HG02763 (cell line): Measurements from ENCODE around the gene GRIA3.
"Not testable (repeated sequence)": the region's sequence is repeated elsewhere in the genome, so short reads cannot be mapped to it uniquely, and the experiment has no call there.

ENCODE experiments used
- ATAC-seq: cut with Tn5 transposase; IDR thresholded peaks from one replicate; pipeline ENCODE4 v1.9.1; 2021; ENCODE audit warnings: mild to moderate bottlenecking, moderate library complexity; ENCODE audit not compliant: unreplicated experiment

The GRIA3 gene

GRCh38 chrX:123513585-123514278 is 329.7 kb downstream of the GRIA3 start:
- no peak for ATAC-seq

GRCh38 chrX:123514279-123514640 is 330.2 kb downstream of the GRIA3 start:
- ATAC-seq: not testable (repeated sequence)

- ATAC-seq: no peak
Observed at GRCh38 chrX:123518791-123519190, 334.7 kb downstream of the GRIA3 start.

- no peak for ATAC-seq
Observed at GRCh38 chrX:123525123-123525725, 341.1 kb downstream of the GRIA3 start.

- not testable (repeated sequence) for ATAC-seq
Observed at GRCh38 chrX:123530726-123531125, 346.6 kb downstream of the GRIA3 start.
